Testis (tissue), 5 donors: ENCODE data around the gene OR1A1. TPM values are rescaled to one million over a fixed set of nuclear protein-coding genes. Genes with fewer than 3 reads are reported as not detected.
A peak's percentile ranks its signal among the peaks of the same experiment; 100 is the strongest.

Experiments used
- DNase-seq: peaks from one replicate; pipeline ENCODE4 v3.0.0-alpha.2; 2019
- H3K27ac ChIP-seq, 2 donors: fragments of 200-600 bp; sonication (generic); one replicate each; pipeline ENCODE4 v1.5.1; 2019
- H3K27me3 ChIP-seq: fragments of 200-600 bp; sonication (generic); one replicate; pipeline ENCODE4 v1.5.1; 2019
- H3K36me3 ChIP-seq: fragments of 200-600 bp; sonication (generic); one replicate; pipeline ENCODE4 v1.5.1; 2017; ENCODE audit warnings: low read depth; ENCODE audit errors: missing control alignments
- H3K4me1 ChIP-seq: fragments of 200-600 bp; sonication (generic); one replicate; pipeline ENCODE4 v1.5.1; 2019
- H3K4me3 ChIP-seq, 2 donors: fragments of 200-600 bp; sonication (generic); one replicate each; pipeline ENCODE4 v1.5.1; 2017 to 2019
- H3K9me3 ChIP-seq: fragments of 200-600 bp; sonication (generic); one replicate; pipeline ENCODE4 v1.5.1; 2017
- CTCF ChIP-seq, 3 experiments: fragments of 450-650 bp in 2 of 3; fragments of 200-600 bp in 1 of 3; sonication (generic) in 1 of 3; IDR thresholded peaks; one replicate each; pipeline ENCODE4 v1.5.1; 2016 to 2019; ENCODE audit warnings: antibody characterized with exemption in 3 of 3, mild to moderate bottlenecking in 2 of 3, moderate library complexity in 1 of 3
- POLR2A ChIP-seq: fragments of 450-650 bp; IDR thresholded peaks from one replicate; pipeline ENCODE4 v1.6.1; 2017; ENCODE audit warnings: antibody characterized with exemption, mild to moderate bottlenecking, moderate library complexity
- WGBS, 2 donors: methylation state at CpG; one replicate each; pipeline ENCODE4 v1.1.5; 2018; 5-methylcytosine and 5-hydroxymethylcytosine counted together
- intact Hi-C: fragments of 100-400 bp; cut with DNase I; formaldehyde crosslinking; loops from one replicate; pipeline ENCODE4 v1.15.1; 2023; ENCODE audit warnings: low total_unique reads
- long read RNA-seq, 2 donors: transcript quantifications; one replicate each; lab custom pipeline, GENCODE V29; 2026
- polyA plus RNA-seq: library from polyadenylated mRNA; stranded (reverse); fragments of 350-450 nt; fragmentation: Illumina TruSeq; extraction: RNeasy Lipid Tissue Mini Kit (QIAGEN cat#74804); gene quantifications from one replicate; pipeline ENCODE4 v1.2.3, GENCODE V29; 2014; ENCODE audit warnings: low read depth, low replicate concordance; ENCODE audit not compliant: insufficient read depth
- total RNA-seq, 2 donors: library from RNA; depleted of rRNA; stranded (reverse); fragments of >200 nt; gene quantifications; one replicate each; pipeline ENCODE4 v1.2.3, GENCODE V29; 2016

Gene OR1A1
- under 1 TPM in 1 of 2 donors, not detected in 1; 0.06 TPM for total RNA-seq
- polyA plus RNA-seq: not detected
- long read RNA-seq, donor 1: 0 reads
- long read RNA-seq, donor 2: 0 reads

DNA sequence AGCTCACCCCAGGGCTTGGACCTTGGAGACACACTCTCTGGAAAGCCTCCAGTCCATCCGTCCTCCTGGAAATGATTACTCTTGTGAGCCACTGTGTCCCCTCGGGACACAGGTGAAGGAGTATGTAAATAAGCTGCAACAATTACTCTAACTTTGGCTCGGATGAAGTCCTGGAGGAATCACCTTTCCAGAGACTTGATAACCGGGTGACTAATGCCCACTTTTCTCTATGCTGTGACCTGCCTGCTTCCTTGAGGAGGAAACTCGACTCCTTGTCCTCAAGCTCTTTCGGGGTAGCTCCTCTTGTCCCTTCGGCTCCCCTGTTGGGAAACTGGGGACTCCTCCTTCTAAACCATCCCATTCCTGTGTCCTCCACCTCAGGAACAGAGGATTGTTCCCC, at the start of gene OR1A1:
TSS of gene OR1A1 (plus strand) at position 301 of the 400 bp plus-strand sequence. CDS start 7,954 bp downstream, outside the sequence.
- no peak for TF ChIP-seq POLR2A
- TF ChIP-seq CTCF (IDR thresholded peaks at IDR 0.05): no peak
- Histone ChIP-seq H3K4me3 (no peak within 1 kb of the TSS), H3K36me3 (no peaks in the 10 kb centered on the region), H3K27ac (no peak within 1 kb of the TSS), H3K4me1 (no peaks in the 10 kb centered on the region), H3K27me3 (no peaks in the 10 kb centered on the region), H3K9me3 (no peaks in the 10 kb centered on the region)
- DNase-seq: no peak
- intact Hi-C loops: no loop called here
- WGBS, 2 donors: 74 to 76% methylated on average over 7 of the region's 7 CpGs

DNA sequence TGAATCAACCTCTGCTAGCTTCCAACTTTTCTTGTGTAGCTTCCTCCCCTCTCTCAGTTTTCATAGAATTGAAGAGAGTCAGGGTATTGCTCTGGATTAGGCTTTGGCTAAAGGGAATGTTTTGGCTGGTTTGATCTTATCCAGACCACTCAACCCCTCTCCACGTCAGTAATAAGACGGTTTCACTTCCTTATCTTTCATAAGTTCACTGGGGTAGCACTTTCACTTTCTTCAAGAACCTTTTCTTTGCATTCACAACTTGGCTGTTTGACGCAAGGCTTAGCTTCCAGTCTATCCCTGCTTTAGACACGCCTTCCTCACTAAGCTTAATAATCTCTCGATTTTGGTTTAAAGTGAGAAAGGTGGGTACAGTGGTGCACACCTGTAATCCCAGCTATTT, 39.9 kb upstream of the OR1A1 start:
- Histone ChIP-seq H3K4me3 (no peak overlapping the region), H3K27ac (no peak overlapping the region), H3K27me3 (no peaks in the 10 kb centered on the region), H3K4me1 (no peaks in the 10 kb centered on the region), H3K9me3 (no peaks in the 10 kb centered on the region), H3K36me3 (no peaks in the 10 kb centered on the region)
- 70 to 77% methylated on average over 5 of the region's 5 CpGs for WGBS, 2 donors
- TF ChIP-seq POLR2A: no peak
- TF ChIP-seq CTCF (IDR thresholded peaks at IDR 0.05): no peak
- no peak for DNase-seq
- intact Hi-C loops: no loop called here

DNA sequence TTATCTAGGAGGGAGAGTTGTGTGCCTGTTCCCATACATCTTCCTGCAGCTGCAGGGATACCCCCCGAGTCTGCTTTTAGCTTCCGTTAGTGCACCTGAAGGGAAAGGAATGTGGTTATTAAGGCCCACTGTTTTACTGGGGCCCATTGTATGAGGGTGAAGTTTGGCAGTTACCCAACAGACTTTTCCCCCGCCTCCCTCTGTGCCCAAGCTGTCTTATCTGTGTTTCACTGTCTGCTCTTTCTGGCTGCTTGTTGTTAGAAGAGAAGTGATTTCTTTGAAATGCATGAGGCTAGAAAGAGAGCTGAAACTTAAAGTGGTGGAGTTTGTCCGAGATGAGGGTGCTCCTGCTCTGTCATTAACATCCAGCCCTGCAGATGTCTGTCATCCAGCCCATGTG, 17.5 kb upstream of the OR1A1 start:
- no peak overlapping the region for H3K27ac ChIP-seq
- no peaks in the 10 kb centered on the region for H3K9me3 ChIP-seq
- no peak overlapping the region for H3K4me3 ChIP-seq
- TF ChIP-seq CTCF (IDR thresholded peaks at IDR 0.05) (no peak), POLR2A (no peak)
- H3K4me1 ChIP-seq: no peaks in the 10 kb centered on the region
- peak; percentile 17 for DNase-seq
- WGBS, 2 donors: 29 to 57% methylated on average over 4 of the region's 4 CpGs
- no peaks in the 10 kb centered on the region for H3K27me3 ChIP-seq
- H3K36me3 ChIP-seq: no peaks in the 10 kb centered on the region
- intact Hi-C loops: no loop called here

DNA sequence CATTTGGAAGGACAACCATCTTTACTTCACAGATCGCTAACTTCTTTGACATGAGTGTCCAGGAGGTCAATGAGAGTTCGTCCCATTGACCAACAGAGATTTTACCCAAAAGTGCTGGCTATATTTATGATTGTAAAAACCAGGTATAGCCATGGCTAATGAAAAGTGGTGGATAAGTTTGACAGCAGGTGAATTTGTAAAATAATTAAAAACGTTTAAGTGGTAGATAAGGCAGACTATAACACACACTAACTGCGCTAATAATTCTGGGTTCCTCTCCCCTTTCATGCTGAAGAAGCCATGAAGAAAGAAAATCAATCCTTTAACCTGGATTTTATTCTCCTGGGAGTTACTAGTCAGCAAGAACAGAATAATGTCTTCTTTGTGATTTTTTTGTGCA, 10.2 kb upstream of the OR1A1 start, which contains the start of gene OR1A2:
TSS of gene OR1A2 (plus strand) at position 301 of the 400 bp plus-strand sequence. CDS start at position 301, 0 bp downstream.
- intact Hi-C loops: no loop called here
- no peaks in the 10 kb centered on the region for H3K9me3 ChIP-seq
- no peak within 1 kb of the TSS for H3K4me3 ChIP-seq
- WGBS, 2 donors: 73 to 81% methylated on average over 4 of the region's 4 CpGs
- H3K4me1 ChIP-seq: no peaks in the 10 kb centered on the region
- DNase-seq: no peak
- no peak within 1 kb of the TSS for H3K27ac ChIP-seq
- no peaks in the 10 kb centered on the region for H3K36me3 ChIP-seq
- no peaks in the 10 kb centered on the region for H3K27me3 ChIP-seq
- TF ChIP-seq CTCF (IDR thresholded peaks at IDR 0.05) (no peak), POLR2A (no peak)

- 93 to 94% methylated on average over 6 of the region's 6 CpGs for WGBS, 2 donors
- H3K4me1 ChIP-seq: no peaks in the 10 kb centered on the region
- H3K4me3 ChIP-seq: no peak overlapping the region
- H3K9me3 ChIP-seq: no peaks in the 10 kb centered on the region
- H3K27me3 ChIP-seq: no peaks in the 10 kb centered on the region
- TF ChIP-seq POLR2A (no peak), CTCF (IDR thresholded peaks at IDR 0.05) (no peak)
- H3K27ac ChIP-seq: no peak overlapping the region
- DNase-seq: no peak
- H3K36me3 ChIP-seq: no peaks in the 10 kb centered on the region
- intact Hi-C loops: no loop called here
Measured at GRCh38 chr17:3208484-3208883, 1.0 kb downstream of the OR1A1 start.
